ENCODE results near the gene NR1I3. TPM values are rescaled to one million over a fixed set of nuclear protein-coding genes. Genes with fewer than 3 reads are reported as not detected.
"Not testable (repeated sequence)": the region's sequence is repeated elsewhere in the genome, so short reads cannot be mapped to it uniquely, and the experiment has no call there.

NR1I3 gene
- total and polyA plus RNA-seq, 4 donors, result 0.17 TPM; not detected in 3

- TF ChIP-seq CTCF (IDR thresholded peaks at IDR 0.05; ENCODE audit: control extremely low read depth, extremely low read depth), result peak; percentile 60
- peak; percentile 97 for ATAC-seq (ENCODE audit: insufficient read depth, low FRiP score)
- Histone ChIP-seq H3K4me3 (peak within 1 kb of the TSS; percentile 81), H3K27ac (ENCODE audit: low read depth in 1 of 2, low read length in 1 of 2) (peak within 1 kb of the TSS; percentile 26 to 62), H3K9ac (ENCODE audit: insufficient read depth in 1 of 2, low read length in 2 of 2) (peak within 1 kb of the TSS in 1 of 2 donors; percentile 26), H3K36me3 (ENCODE audit: control insufficient read depth in 4 of 4, insufficient read depth in 4 of 4, low read length in 4 of 4) (peaks cover 11 to 22% (median 13%) of the 10 kb centered on the region in 4 donors), H3K4me1 (ENCODE audit: control insufficient read depth in 5 of 5, insufficient read depth in 5 of 5, low read length in 5 of 5) (peaks cover 0 to 18% (median 3%) of the 10 kb centered on the region in 5 donors), H3K27me3 (ENCODE audit: control insufficient read depth in 3 of 3, insufficient read depth in 3 of 3, low read length in 2 of 3) (no peaks in the 10 kb centered on the region), H3K9me3 (ENCODE audit: control insufficient read depth in 4 of 4, insufficient read depth in 3 of 4, low read length in 3 of 4) (no peaks in the 10 kb centered on the region)
- DNase-seq, result peak; percentile 93 to 99 (median 99)
- WGBS, 2 donors, result 5% methylated on average over 16 of the region's 16 CpGs
These were observed 12.3 kb downstream of the NR1I3 start, which contains the start of gene TOMM40L for GRCh38 chr1:161225534-161226319. TSS of gene TOMM40L (plus strand) at chr1:161226060. CDS start at chr1:161226490, 430 bp downstream.

GRCh38 chr1:161225178-161225533 lies 12.8 kb downstream of the NR1I3 start:
- no peak for TF ChIP-seq CTCF (IDR thresholded peaks at IDR 0.05; ENCODE audit: control extremely low read depth, extremely low read depth)
- peaks cover 9 to 20% (median 13%) of the 10 kb centered on the region in 4 donors for H3K36me3 ChIP-seq (ENCODE audit: control insufficient read depth in 4 of 4, insufficient read depth in 4 of 4, low read length in 4 of 4)
- H3K4me1 ChIP-seq (ENCODE audit: control insufficient read depth in 5 of 5, insufficient read depth in 5 of 5, low read length in 5 of 5), result peaks cover 0 to 18% (median 3%) of the 10 kb centered on the region in 5 donors
- no peaks in the 10 kb centered on the region for H3K9me3 ChIP-seq (ENCODE audit: control insufficient read depth in 4 of 4, insufficient read depth in 3 of 4, low read length in 3 of 4)
- ATAC-seq (ENCODE audit: insufficient read depth, low FRiP score) (no peak), DNase-seq (no peak)
- 76 to 79% methylated on average over 7 of the region's 7 CpGs for WGBS, 2 donors
- H3K4me3 ChIP-seq, result no peak overlapping the region
- no peak overlapping the region for H3K9ac ChIP-seq (ENCODE audit: insufficient read depth in 1 of 2, low read length in 2 of 2)
- H3K27ac ChIP-seq (ENCODE audit: low read depth in 1 of 2, low read length in 1 of 2), result peak overlapping the region; percentile 26 to 62
- no peaks in the 10 kb centered on the region for H3K27me3 ChIP-seq (ENCODE audit: control insufficient read depth in 3 of 3, insufficient read depth in 3 of 3, low read length in 2 of 3)

GRCh38 chr1:161224695-161225087 lies 13.3 kb downstream of the NR1I3 start:
- H3K36me3 ChIP-seq (ENCODE audit: control insufficient read depth in 4 of 4, insufficient read depth in 4 of 4, low read length in 4 of 4), result peaks cover 8 to 16% (median 13%) of the 10 kb centered on the region in 4 donors
- DNase-seq; H3K27me3 ChIP-seq (ENCODE audit: control insufficient read depth in 3 of 3, insufficient read depth in 3 of 3, low read length in 2 of 3); H3K9ac ChIP-seq (ENCODE audit: insufficient read depth in 1 of 2, low read length in 2 of 2); H3K27ac ChIP-seq (ENCODE audit: low read depth in 1 of 2, low read length in 1 of 2); ATAC-seq (ENCODE audit: insufficient read depth, low FRiP score); H3K4me3 ChIP-seq; H3K9me3 ChIP-seq (ENCODE audit: control insufficient read depth in 4 of 4, insufficient read depth in 3 of 4, low read length in 3 of 4): not testable (repeated sequence)
- 91 to 93% methylated on average over 13 of the region's 13 CpGs for WGBS, 2 donors
- H3K4me1 ChIP-seq (ENCODE audit: control insufficient read depth in 5 of 5, insufficient read depth in 5 of 5, low read length in 5 of 5), result peaks cover 0 to 18% (median 3%) of the 10 kb centered on the region in 5 donors

GRCh38 chr1:161223805-161224694 lies 14.0 kb downstream of the NR1I3 start:
- no peaks in the 10 kb centered on the region for H3K27me3 ChIP-seq (ENCODE audit: control insufficient read depth in 3 of 3, insufficient read depth in 3 of 3, low read length in 2 of 3)
- WGBS, 2 donors, result 89 to 93% methylated on average over 7 of the region's 7 CpGs
- peaks cover 0 to 18% (median 3%) of the 10 kb centered on the region in 5 donors for H3K4me1 ChIP-seq (ENCODE audit: control insufficient read depth in 5 of 5, insufficient read depth in 5 of 5, low read length in 5 of 5)
- H3K27ac ChIP-seq (ENCODE audit: low read depth in 1 of 2, low read length in 1 of 2), result no peak overlapping the region
- ATAC-seq (ENCODE audit: insufficient read depth, low FRiP score) (no peak), DNase-seq (no peak)
- no peak overlapping the region for H3K9ac ChIP-seq (ENCODE audit: insufficient read depth in 1 of 2, low read length in 2 of 2)
- no peaks in the 10 kb centered on the region for H3K9me3 ChIP-seq (ENCODE audit: control insufficient read depth in 4 of 4, insufficient read depth in 3 of 4, low read length in 3 of 4)
- H3K36me3 ChIP-seq (ENCODE audit: control insufficient read depth in 4 of 4, insufficient read depth in 4 of 4, low read length in 4 of 4), result peaks cover 8 to 11% (median 9%) of the 10 kb centered on the region in 4 donors
- H3K4me3 ChIP-seq, result no peak overlapping the region
- no peak for TF ChIP-seq CTCF (IDR thresholded peaks at IDR 0.05; ENCODE audit: control extremely low read depth, extremely low read depth)
